Fibroblast of lung (primary cell): ENCODE measurements around the gene DUOX2.

Experiments
- EZH2 ChIP-seq: IDR thresholded peaks from 2 replicates; pipeline ENCODE4 v1.5.1; 2012; ENCODE audit warnings: low read length, control low read depth, mild to moderate bottlenecking; ENCODE audit errors: missing control alignments
- TF ChIP-seq, protein P1 (sequence below), 2 donors: IDR thresholded peaks in 1 of 2; conservative IDR thresholded peaks in 1 of 2; 1 replicate in 1 of 2; 2 replicates in 1 of 2; pipeline ENCODE4 v1.5.1; 2011 to 2012; ENCODE audit warnings: low read length in 2 of 2, control low read depth in 1 of 2, inconsistent platforms in 1 of 2, low read depth in 1 of 2, mild to moderate bottlenecking in 1 of 2

DNA sequence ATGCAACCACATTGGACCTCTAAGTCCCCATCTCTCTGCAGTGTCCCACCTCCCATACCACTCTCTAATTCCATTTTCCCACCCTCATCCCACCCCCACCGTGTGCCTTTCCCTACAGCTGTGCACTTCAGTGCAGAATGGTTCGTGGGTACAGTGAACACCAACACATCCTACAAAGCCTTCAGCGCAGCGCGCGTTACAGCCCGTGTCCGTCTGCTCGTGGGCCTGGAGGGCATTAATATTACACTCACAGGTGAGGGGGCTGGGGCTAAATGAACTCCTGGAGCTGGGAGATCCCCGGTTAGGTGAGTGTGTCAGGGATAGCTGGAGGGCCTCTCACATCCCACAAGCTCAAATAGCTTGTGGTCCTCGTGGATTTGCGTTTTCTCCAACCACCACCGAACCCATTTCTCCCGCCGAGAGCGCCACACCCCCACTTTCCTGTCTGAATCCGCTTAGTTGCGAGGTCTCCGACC, 2.1 kb upstream of the DUOX2 start:
- TF ChIP-seq, protein P1, sequence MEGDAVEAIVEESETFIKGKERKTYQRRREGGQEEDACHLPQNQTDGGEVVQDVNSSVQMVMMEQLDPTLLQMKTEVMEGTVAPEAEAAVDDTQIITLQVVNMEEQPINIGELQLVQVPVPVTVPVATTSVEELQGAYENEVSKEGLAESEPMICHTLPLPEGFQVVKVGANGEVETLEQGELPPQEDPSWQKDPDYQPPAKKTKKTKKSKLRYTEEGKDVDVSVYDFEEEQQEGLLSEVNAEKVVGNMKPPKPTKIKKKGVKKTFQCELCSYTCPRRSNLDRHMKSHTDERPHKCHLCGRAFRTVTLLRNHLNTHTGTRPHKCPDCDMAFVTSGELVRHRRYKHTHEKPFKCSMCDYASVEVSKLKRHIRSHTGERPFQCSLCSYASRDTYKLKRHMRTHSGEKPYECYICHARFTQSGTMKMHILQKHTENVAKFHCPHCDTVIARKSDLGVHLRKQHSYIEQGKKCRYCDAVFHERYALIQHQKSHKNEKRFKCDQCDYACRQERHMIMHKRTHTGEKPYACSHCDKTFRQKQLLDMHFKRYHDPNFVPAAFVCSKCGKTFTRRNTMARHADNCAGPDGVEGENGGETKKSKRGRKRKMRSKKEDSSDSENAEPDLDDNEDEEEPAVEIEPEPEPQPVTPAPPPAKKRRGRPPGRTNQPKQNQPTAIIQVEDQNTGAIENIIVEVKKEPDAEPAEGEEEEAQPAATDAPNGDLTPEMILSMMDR (conservative IDR thresholded peaks at IDR 0.05 in 1 of 2, IDR thresholded peaks at IDR 0.05 in 1 of 2; ENCODE audit: low read depth in 1 of 2, low read length in 2 of 2), result no peak
- no peak for TF ChIP-seq EZH2
